ENCODE results near the gene HNRNPM.

GRCh38 chr19:8452446-8453123, 7.8 kb downstream of the HNRNPM start:
- TF ChIP-seq CTCF (IDR thresholded peaks at IDR 0.05; ENCODE audit: insufficient read depth, low read length): no peak
- TF ChIP-seq SPI1 (IDR thresholded peaks at IDR 0.05; ENCODE audit: borderline replicate concordance, low read depth): no peak
- TF ChIP-seq POLR2AphosphoS5 (IDR thresholded peaks at IDR 0.05; ENCODE audit: low read depth): no peak
- TF ChIP-seq, protein P1, sequence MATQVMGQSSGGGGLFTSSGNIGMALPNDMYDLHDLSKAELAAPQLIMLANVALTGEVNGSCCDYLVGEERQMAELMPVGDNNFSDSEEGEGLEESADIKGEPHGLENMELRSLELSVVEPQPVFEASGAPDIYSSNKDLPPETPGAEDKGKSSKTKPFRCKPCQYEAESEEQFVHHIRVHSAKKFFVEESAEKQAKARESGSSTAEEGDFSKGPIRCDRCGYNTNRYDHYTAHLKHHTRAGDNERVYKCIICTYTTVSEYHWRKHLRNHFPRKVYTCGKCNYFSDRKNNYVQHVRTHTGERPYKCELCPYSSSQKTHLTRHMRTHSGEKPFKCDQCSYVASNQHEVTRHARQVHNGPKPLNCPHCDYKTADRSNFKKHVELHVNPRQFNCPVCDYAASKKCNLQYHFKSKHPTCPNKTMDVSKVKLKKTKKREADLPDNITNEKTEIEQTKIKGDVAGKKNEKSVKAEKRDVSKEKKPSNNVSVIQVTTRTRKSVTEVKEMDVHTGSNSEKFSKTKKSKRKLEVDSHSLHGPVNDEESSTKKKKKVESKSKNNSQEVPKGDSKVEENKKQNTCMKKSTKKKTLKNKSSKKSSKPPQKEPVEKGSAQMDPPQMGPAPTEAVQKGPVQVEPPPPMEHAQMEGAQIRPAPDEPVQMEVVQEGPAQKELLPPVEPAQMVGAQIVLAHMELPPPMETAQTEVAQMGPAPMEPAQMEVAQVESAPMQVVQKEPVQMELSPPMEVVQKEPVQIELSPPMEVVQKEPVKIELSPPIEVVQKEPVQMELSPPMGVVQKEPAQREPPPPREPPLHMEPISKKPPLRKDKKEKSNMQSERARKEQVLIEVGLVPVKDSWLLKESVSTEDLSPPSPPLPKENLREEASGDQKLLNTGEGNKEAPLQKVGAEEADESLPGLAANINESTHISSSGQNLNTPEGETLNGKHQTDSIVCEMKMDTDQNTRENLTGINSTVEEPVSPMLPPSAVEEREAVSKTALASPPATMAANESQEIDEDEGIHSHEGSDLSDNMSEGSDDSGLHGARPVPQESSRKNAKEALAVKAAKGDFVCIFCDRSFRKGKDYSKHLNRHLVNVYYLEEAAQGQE (IDR thresholded peaks at IDR 0.05; ENCODE audit: insufficient replicate concordance, low read depth): no peak

Measured in HL-60 (cell line).